ENCODE results near the gene SLC25A12. TPM values are rescaled to one million over a fixed set of nuclear protein-coding genes. Genes with fewer than 3 reads are reported as not detected.

The SLC25A12 gene
- total RNA-seq, 1 donor from 2014 or later = 17.7 TPM

- H3K27me3 Mint-ChIP-seq = no peaks in the 10 kb centered on the region
- no peak overlapping the region for H3K4me3 Mint-ChIP-seq
- H3K36me3 Mint-ChIP-seq = peaks cover 47% of the 10 kb centered on the region
- no peaks in the 10 kb centered on the region for H3K9me3 Mint-ChIP-seq
- H3K4me1 Mint-ChIP-seq (ENCODE audit: unreplicated experiment) = no peaks in the 10 kb centered on the region
- TF ChIP-seq, protein P1, sequence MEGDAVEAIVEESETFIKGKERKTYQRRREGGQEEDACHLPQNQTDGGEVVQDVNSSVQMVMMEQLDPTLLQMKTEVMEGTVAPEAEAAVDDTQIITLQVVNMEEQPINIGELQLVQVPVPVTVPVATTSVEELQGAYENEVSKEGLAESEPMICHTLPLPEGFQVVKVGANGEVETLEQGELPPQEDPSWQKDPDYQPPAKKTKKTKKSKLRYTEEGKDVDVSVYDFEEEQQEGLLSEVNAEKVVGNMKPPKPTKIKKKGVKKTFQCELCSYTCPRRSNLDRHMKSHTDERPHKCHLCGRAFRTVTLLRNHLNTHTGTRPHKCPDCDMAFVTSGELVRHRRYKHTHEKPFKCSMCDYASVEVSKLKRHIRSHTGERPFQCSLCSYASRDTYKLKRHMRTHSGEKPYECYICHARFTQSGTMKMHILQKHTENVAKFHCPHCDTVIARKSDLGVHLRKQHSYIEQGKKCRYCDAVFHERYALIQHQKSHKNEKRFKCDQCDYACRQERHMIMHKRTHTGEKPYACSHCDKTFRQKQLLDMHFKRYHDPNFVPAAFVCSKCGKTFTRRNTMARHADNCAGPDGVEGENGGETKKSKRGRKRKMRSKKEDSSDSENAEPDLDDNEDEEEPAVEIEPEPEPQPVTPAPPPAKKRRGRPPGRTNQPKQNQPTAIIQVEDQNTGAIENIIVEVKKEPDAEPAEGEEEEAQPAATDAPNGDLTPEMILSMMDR (conservative IDR thresholded peaks at IDR 0.05) = no peak
- no peak overlapping the region for H3K27ac Mint-ChIP-seq
- no peak for DNase-seq (ENCODE audit: extremely low spot score, unreplicated experiment)
Observed at GRCh38 chr2:171754254-171754939, 139.6 kb downstream of the SLC25A12 start.

GRCh38 chr2:171747371-171747770 is 146.7 kb downstream of the SLC25A12 start:
- no peak for DNase-seq (ENCODE audit: extremely low spot score, unreplicated experiment)
- Mint-ChIP-seq H3K27ac (no peak overlapping the region), H3K36me3 (peaks cover 20% of the 10 kb centered on the region), H3K27me3 (no peaks in the 10 kb centered on the region), H3K4me3 (no peak overlapping the region), H3K4me1 (ENCODE audit: unreplicated experiment) (no peaks in the 10 kb centered on the region), H3K9me3 (no peaks in the 10 kb centered on the region)
- TF ChIP-seq, protein P1 (conservative IDR thresholded peaks at IDR 0.05) = no peak

DNA sequence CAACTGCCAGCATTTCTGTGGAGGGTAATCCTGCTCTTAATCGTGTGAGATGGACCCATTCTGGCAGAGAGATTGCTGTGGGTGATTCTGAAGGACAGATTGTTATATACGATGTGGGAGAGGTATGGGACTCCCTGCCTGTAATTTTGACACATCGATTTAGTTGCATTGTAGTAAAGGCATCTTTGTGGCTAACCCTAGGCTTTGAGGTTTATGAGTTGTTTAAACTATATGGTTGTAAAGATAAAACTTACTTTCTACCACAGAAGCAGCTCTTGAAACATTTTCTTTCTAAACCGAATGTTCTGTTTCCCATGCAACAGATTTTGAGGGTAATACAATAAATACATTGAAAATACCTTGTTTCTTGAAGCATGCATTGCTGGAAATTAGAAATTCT is 148.2 kb downstream of the SLC25A12 start:
- Mint-ChIP-seq H3K27ac (no peak overlapping the region), H3K9me3 (no peaks in the 10 kb centered on the region), H3K27me3 (no peaks in the 10 kb centered on the region), H3K36me3 (peaks cover 28% of the 10 kb centered on the region), H3K4me3 (no peak overlapping the region), H3K4me1 (ENCODE audit: unreplicated experiment) (no peaks in the 10 kb centered on the region)
- DNase-seq (ENCODE audit: extremely low spot score, unreplicated experiment) = no peak
- TF ChIP-seq, protein P1 (conservative IDR thresholded peaks at IDR 0.05) = no peak

DNA sequence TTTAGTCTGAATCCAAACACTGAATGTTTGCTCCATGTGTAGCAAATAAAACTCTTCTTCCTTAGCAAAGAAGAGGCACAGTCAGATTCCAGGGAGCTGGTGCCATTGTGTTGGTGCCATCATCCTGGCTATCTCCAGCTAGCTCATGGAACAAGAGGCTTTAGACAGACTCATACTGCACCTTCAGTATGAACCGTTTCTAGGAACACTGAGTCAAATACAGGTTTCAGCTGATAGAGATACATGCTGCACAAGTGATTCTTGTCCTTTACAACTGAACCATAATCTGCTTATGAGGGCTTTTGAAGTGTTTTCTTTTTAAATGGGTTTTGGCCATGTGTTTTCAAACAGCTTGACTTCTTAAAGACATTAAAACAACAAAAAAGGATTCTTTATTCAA is 148.9 kb downstream of the SLC25A12 start:
- Mint-ChIP-seq H3K27ac (no peak overlapping the region), H3K27me3 (no peaks in the 10 kb centered on the region), H3K4me1 (ENCODE audit: unreplicated experiment) (no peaks in the 10 kb centered on the region), H3K4me3 (no peak overlapping the region), H3K9me3 (no peaks in the 10 kb centered on the region), H3K36me3 (peaks cover 32% of the 10 kb centered on the region)
- TF ChIP-seq, protein P1 (conservative IDR thresholded peaks at IDR 0.05) = no peak
- DNase-seq (ENCODE audit: extremely low spot score, unreplicated experiment) = no peak

GRCh38 chr2:171742760-171743159 is 151.3 kb downstream of the SLC25A12 start:
- TF ChIP-seq, protein P1 (conservative IDR thresholded peaks at IDR 0.05) = no peak
- no peaks in the 10 kb centered on the region for H3K4me1 Mint-ChIP-seq (ENCODE audit: unreplicated experiment)
- no peaks in the 10 kb centered on the region for H3K27me3 Mint-ChIP-seq
- no peak for DNase-seq (ENCODE audit: extremely low spot score, unreplicated experiment)
- H3K36me3 Mint-ChIP-seq = peaks cover 31% of the 10 kb centered on the region
- no peak overlapping the region for H3K4me3 Mint-ChIP-seq
- H3K27ac Mint-ChIP-seq = no peak overlapping the region
- no peaks in the 10 kb centered on the region for H3K9me3 Mint-ChIP-seq
